ENCODE results near the gene GARIN5B.

DNA sequence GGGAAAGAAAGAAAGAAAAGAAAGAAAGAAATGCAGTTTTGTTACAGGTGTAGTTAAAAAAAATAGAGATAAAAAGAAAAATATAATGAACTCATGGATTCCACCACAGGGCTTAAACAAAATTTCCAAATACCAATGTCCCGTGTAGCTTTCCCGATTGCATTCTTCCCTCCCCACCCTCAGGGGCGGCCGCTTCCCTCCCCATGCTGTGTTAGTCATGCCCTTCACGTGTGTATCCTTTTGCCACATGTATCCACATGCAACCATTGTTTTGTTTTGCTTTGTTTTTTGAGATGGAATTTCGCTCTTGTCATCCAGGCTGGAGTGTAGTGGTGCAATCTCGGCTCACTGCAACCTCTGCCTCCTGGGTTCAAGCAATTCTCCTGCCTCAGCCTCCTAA is 27.0 kb downstream of the GARIN5B start:
- TF ChIP-seq RARB (CRISPR knock-in tag; IDR thresholded peaks at IDR 0.05) (no peak), CSDC2 (CRISPR knock-in tag; IDR thresholded peaks at IDR 0.05) (no peak), SNAI2 (CRISPR knock-in tag; IDR thresholded peaks at IDR 0.05) (no peak), ARNTL (CRISPR knock-in tag; IDR thresholded peaks at IDR 0.05; ENCODE audit: borderline replicate concordance, low read depth) (no peak), OSR1 (CRISPR knock-in tag; IDR thresholded peaks at IDR 0.05) (no peak), PPARA (CRISPR knock-in tag; IDR thresholded peaks at IDR 0.05; ENCODE audit: borderline replicate concordance) (no peak), GLIS3 (CRISPR knock-in tag; IDR thresholded peaks at IDR 0.05) (no peak), ZNF70 (CRISPR knock-in tag; IDR thresholded peaks at IDR 0.05) (no peak), TOX (CRISPR knock-in tag; IDR thresholded peaks at IDR 0.05; ENCODE audit: borderline replicate concordance) (no peak), ISL1 (CRISPR knock-in tag; IDR thresholded peaks at IDR 0.05) (no peak), TCF4 (CRISPR knock-in tag; IDR thresholded peaks at IDR 0.05; ENCODE audit: borderline replicate concordance) (no peak)
- TF ChIP-seq, protein P1, sequence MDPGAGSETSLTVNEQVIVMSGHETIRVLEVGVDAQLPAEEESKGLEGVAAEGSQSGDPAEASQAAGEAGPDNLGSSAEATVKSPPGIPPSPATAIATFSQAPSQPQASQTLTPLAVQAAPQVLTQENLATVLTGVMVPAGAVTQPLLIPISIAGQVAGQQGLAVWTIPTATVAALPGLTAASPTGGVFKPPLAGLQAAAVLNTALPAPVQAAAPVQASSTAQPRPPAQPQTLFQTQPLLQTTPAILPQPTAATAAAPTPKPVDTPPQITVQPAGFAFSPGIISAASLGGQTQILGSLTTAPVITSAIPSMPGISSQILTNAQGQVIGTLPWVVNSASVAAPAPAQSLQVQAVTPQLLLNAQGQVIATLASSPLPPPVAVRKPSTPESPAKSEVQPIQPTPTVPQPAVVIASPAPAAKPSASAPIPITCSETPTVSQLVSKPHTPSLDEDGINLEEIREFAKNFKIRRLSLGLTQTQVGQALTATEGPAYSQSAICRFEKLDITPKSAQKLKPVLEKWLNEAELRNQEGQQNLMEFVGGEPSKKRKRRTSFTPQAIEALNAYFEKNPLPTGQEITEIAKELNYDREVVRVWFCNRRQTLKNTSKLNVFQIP (CRISPR knock-in tag; IDR thresholded peaks at IDR 0.05; ENCODE audit: borderline replicate concordance, low read depth): no peak
- TF ChIP-seq, protein P2, sequence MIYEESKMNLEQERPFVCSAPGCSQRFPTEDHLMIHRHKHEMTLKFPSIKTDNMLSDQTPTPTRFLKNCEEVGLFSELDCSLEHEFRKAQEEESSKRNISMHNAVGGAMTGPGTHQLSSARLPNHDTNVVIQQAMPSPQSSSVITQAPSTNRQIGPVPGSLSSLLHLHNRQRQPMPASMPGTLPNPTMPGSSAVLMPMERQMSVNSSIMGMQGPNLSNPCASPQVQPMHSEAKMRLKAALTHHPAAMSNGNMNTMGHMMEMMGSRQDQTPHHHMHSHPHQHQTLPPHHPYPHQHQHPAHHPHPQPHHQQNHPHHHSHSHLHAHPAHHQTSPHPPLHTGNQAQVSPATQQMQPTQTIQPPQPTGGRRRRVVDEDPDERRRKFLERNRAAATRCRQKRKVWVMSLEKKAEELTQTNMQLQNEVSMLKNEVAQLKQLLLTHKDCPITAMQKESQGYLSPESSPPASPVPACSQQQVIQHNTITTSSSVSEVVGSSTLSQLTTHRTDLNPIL (CRISPR knock-in tag; IDR thresholded peaks at IDR 0.05; ENCODE audit: low read depth): no peak
- TF ChIP-seq, protein P3, sequence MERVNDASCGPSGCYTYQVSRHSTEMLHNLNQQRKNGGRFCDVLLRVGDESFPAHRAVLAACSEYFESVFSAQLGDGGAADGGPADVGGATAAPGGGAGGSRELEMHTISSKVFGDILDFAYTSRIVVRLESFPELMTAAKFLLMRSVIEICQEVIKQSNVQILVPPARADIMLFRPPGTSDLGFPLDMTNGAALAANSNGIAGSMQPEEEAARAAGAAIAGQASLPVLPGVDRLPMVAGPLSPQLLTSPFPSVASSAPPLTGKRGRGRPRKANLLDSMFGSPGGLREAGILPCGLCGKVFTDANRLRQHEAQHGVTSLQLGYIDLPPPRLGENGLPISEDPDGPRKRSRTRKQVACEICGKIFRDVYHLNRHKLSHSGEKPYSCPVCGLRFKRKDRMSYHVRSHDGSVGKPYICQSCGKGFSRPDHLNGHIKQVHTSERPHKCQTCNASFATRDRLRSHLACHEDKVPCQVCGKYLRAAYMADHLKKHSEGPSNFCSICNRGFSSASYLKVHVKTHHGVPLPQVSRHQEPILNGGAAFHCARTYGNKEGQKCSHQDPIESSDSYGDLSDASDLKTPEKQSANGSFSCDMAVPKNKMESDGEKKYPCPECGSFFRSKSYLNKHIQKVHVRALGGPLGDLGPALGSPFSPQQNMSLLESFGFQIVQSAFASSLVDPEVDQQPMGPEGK (CRISPR knock-in tag; IDR thresholded peaks at IDR 0.05; ENCODE audit: borderline replicate concordance): no peak
